GM12878 (cell line): ENCODE results near the gene TBC1D22B. TPM values are rescaled to one million over a fixed set of nuclear protein-coding genes. Genes with fewer than 3 reads are reported as not detected.
A peak's percentile ranks its signal among the peaks of the same experiment; 100 is the strongest.

Source experiments
- BCL11A ChIP-seq: IDR thresholded peaks from 2 replicates; pipeline ENCODE4 v1.6.1; 2011; ENCODE audit warnings: low read depth, low read length
- CEBPB ChIP-seq, 2 experiments: fragments of 150-350 bp in 1 of 2; IDR thresholded peaks; 2 replicates each; pipeline ENCODE4 v1.6.1; 2012 to 2014; ENCODE audit warnings: low read depth in 2 of 2, low read length in 2 of 2, borderline replicate concordance in 1 of 2, inconsistent platforms in 1 of 2
- JUNB ChIP-seq: IDR thresholded peaks from 2 replicates; pipeline ENCODE4 v1.6.1; 2016; ENCODE audit warnings: antibody characterized with exemption, mild to moderate bottlenecking
- KDM1A ChIP-seq: fragments of 200-600 bp; sonication (generic); IDR thresholded peaks from 2 replicates; pipeline ENCODE4 v1.6.1; 2016; ENCODE audit warnings: borderline replicate concordance
- MTA3 ChIP-seq: IDR thresholded peaks from 2 replicates; pipeline ENCODE4 v1.6.1; 2012; ENCODE audit warnings: low read length, inconsistent platforms, borderline replicate concordance
- POLR2AphosphoS5 ChIP-seq: IDR thresholded peaks from 2 replicates; pipeline ENCODE4 v1.6.1; 2011; ENCODE audit warnings: mild to moderate bottlenecking, low read length, inconsistent platforms
- REST ChIP-seq: IDR thresholded peaks from 2 replicates; pipeline ENCODE4 v1.6.1; 2012; ENCODE audit warnings: mild to moderate bottlenecking, low read depth, low read length
- SMAD1 ChIP-seq: fragments of 450-650 bp; IDR thresholded peaks from 2 replicates; pipeline ENCODE4 v1.6.1; 2018; ENCODE audit warnings: mild to moderate bottlenecking, low read depth; ENCODE audit not compliant: partially characterized antibody
- SUPT20H ChIP-seq: IDR thresholded peaks from 2 replicates; pipeline ENCODE4 v1.6.1; 2011; ENCODE audit warnings: low read depth, mild to moderate bottlenecking, low read length, moderate library complexity, borderline replicate concordance; ENCODE audit not compliant: control insufficient read depth
- TARDBP ChIP-seq: IDR thresholded peaks from 2 replicates; pipeline ENCODE4 v1.6.1; 2016; ENCODE audit warnings: borderline replicate concordance
- ZBED1 ChIP-seq: IDR thresholded peaks from 2 replicates; pipeline ENCODE4 v1.6.1; 2016; ENCODE audit warnings: borderline replicate concordance
- ZBTB11 ChIP-seq: fragments of 450-650 bp; formaldehyde crosslinking; IDR thresholded peaks from 2 replicates; pipeline ENCODE4 v1.5.0; 2022; ENCODE audit warnings: mild to moderate bottlenecking, missing genetic modification characterization
- polyA plus RNA-seq, 11 experiments: library from polyadenylated mRNA; depleted of rRNA in 4 of 11; unstranded in 6 of 11; stranded (reverse) in 5 of 11; fragments of >200 nt; fragmentation: Nextera tagmentation in 4 of 11; fragmentation: Illumina TruSeq in 1 of 11; extraction: Ambion mirVana in 4 of 11; extraction: Trizol in 1 of 11; gene quantifications; 1 replicate in 1 of 11; 2 replicates in 10 of 11; pipeline versions ENCODE4 v1.2.1 to v1.2.3, GENCODE V29; 2011 to 2016; ENCODE audit warnings: inconsistent platforms in 2 of 11, missing spikeins in 2 of 11, low read depth in 1 of 11
- total RNA-seq, 4 experiments: library from RNA; depleted of rRNA in 3 of 4; stranded (reverse); fragments of >200 nt in 3 of 4; fragmentation: Illumina TruSeq in 1 of 4; extraction: Trizol in 1 of 4; gene quantifications; 2 replicates each; pipeline versions ENCODE4 v1.2.1 to v1.2.3, GENCODE V29; 2013 to 2021
- TF ChIP-seq, protein P1 (sequence below): fragments of 450-650 bp; IDR thresholded peaks from 2 replicates; pipeline ENCODE4 v1.6.1; 2017; ENCODE audit warnings: mild to moderate bottlenecking, moderate library complexity
- TF ChIP-seq, protein P2 (sequence below): IDR thresholded peaks from 2 replicates; pipeline ENCODE4 v1.6.1; 2011; ENCODE audit warnings: borderline replicate concordance, low read depth, mild to moderate bottlenecking, moderate library complexity, mixed read lengths, low read length; ENCODE audit not compliant: insufficient read depth; ENCODE audit errors: extremely low read length

The TBC1D22B gene
- total and polyA plus RNA-seq, 10 of the 15 experiments (the other 5 are each of a cell fraction or from before 2014, with no cell fraction given): 3.4 to 18.7 (median 14.1) TPM

DNA sequence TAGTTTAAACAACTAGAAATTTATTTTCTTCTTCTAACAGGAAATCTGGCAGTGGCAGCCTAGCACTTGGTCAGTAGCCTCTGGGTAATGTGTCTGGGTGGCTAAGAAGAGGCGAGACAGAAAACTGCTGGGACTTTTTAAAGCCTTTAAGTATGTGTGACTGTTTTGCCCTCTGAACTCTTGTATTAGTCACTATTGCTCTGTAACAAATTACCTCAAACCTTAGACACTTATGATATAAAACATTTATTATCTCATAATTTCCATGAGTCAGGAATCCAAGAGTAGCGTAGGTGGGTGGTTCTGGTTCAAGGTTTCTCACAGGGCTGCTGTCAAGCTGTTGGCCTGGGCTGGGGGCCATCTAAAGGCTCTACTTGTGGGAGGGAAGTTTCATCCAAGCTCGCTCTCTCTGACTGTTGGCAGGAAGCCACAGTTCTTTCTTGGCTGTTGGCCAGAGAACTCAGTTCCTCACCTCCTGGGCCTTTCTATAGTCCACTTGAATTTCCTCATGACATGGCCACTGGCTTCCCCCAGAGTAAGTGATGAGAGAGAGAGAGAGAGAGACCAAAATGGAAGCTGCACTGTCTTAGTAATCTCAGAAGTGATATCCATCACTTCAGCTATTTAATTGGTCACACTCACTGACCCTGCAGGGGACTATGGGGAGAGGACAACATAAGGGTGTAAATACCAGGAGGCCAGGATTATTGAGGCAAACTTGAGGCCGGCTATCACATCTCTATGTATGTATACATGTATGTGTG, 17.4 kb upstream of the TBC1D22B start (continued):
- TF ChIP-seq SUPT20H (no peak), REST (no peak), TARDBP (no peak), CEBPB (IDR thresholded peaks at IDR 0.05; ENCODE audit: borderline replicate concordance in 1 of 2, low read depth in 2 of 2, low read length in 2 of 2) (no peak), JUNB (peak; percentile 72), KDM1A (no peak), POLR2AphosphoS5 (no peak), MTA3 (0 out of 2 replicates have a peak, but pooled peaks have one; percentile 46), ZBED1 (peak; percentile 58; the same call in 1 of the 2 replicates), ZBTB11 (CRISPR knock-in tag) (no peak), BCL11A (peak; percentile 39; the same call in 1 of the 2 replicates), SMAD1 (peak; percentile 99)
- TF ChIP-seq, protein P1, sequence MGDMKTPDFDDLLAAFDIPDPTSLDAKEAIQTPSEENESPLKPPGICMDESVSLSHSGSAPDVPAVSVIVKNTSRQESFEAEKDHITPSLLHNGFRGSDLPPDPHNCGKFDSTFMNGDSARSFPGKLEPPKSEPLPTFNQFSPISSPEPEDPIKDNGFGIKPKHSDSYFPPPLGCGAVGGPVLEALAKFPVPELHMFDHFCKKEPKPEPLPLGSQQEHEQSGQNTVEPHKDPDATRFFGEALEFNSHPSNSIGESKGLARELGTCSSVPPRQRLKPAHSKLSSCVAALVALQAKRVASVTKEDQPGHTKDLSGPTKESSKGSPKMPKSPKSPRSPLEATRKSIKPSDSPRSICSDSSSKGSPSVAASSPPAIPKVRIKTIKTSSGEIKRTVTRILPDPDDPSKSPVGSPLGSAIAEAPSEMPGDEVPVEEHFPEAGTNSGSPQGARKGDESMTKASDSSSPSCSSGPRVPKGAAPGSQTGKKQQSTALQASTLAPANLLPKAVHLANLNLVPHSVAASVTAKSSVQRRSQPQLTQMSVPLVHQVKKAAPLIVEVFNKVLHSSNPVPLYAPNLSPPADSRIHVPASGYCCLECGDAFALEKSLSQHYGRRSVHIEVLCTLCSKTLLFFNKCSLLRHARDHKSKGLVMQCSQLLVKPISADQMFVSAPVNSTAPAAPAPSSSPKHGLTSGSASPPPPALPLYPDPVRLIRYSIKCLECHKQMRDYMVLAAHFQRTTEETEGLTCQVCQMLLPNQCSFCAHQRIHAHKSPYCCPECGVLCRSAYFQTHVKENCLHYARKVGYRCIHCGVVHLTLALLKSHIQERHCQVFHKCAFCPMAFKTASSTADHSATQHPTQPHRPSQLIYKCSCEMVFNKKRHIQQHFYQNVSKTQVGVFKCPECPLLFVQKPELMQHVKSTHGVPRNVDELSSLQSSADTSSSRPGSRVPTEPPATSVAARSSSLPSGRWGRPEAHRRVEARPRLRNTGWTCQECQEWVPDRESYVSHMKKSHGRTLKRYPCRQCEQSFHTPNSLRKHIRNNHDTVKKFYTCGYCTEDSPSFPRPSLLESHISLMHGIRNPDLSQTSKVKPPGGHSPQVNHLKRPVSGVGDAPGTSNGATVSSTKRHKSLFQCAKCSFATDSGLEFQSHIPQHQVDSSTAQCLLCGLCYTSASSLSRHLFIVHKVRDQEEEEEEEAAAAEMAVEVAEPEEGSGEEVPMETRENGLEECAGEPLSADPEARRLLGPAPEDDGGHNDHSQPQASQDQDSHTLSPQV: no peak
- TF ChIP-seq, protein P2, sequence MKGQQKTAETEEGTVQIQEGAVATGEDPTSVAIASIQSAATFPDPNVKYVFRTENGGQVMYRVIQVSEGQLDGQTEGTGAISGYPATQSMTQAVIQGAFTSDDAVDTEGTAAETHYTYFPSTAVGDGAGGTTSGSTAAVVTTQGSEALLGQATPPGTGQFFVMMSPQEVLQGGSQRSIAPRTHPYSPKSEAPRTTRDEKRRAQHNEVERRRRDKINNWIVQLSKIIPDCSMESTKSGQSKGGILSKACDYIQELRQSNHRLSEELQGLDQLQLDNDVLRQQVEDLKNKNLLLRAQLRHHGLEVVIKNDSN: no peak
